DND-41 (cell line): ENCODE measurements around the gene SOX3.

Experiments
- EZH2 ChIP-seq: IDR thresholded peaks from 3 replicates; pipeline ENCODE4 v1.6.1; 2012; ENCODE audit warnings: borderline replicate concordance, low read depth, mild to moderate bottlenecking, moderate library complexity, low read length, inconsistent platforms; ENCODE audit not compliant: severe bottlenecking
- TF ChIP-seq, protein P1 (sequence below): IDR thresholded peaks from 2 replicates; pipeline ENCODE4 v1.5.1; 2012; ENCODE audit warnings: borderline replicate concordance, low read length, moderate library complexity, mild to moderate bottlenecking; ENCODE audit not compliant: poor library complexity, severe bottlenecking; ENCODE audit errors: extremely low read depth

DNA sequence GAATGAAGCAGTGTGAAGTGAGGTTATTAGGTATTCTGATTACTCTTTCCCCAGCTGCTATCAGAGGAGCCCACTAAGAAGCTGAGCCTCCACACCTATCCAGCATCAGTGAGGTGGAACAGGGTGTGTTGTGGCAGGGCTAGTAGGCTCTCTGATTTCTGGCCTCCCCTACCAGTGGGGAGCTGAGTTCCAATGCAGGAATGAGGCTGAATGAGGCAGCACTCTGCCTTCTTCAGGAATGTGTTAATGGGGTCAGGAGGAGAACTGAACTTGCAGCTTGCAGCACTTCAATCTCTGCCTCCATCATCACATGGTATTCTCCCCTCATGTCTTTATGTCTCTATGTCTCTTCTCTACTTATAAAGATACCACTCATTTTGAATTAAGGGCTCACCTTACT, 26.9 kb downstream of the SOX3 start:
- no peak for TF ChIP-seq EZH2
- TF ChIP-seq, protein P1, sequence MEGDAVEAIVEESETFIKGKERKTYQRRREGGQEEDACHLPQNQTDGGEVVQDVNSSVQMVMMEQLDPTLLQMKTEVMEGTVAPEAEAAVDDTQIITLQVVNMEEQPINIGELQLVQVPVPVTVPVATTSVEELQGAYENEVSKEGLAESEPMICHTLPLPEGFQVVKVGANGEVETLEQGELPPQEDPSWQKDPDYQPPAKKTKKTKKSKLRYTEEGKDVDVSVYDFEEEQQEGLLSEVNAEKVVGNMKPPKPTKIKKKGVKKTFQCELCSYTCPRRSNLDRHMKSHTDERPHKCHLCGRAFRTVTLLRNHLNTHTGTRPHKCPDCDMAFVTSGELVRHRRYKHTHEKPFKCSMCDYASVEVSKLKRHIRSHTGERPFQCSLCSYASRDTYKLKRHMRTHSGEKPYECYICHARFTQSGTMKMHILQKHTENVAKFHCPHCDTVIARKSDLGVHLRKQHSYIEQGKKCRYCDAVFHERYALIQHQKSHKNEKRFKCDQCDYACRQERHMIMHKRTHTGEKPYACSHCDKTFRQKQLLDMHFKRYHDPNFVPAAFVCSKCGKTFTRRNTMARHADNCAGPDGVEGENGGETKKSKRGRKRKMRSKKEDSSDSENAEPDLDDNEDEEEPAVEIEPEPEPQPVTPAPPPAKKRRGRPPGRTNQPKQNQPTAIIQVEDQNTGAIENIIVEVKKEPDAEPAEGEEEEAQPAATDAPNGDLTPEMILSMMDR, result no peak
